Measurements from ENCODE around the gene LDLRAD3. TPM values are rescaled to one million over a fixed set of nuclear protein-coding genes. Genes with fewer than 3 reads are reported as not detected.

LDLRAD3 gene
- total RNA-seq, 2 experiments from 2014 or later = not detected

DNA sequence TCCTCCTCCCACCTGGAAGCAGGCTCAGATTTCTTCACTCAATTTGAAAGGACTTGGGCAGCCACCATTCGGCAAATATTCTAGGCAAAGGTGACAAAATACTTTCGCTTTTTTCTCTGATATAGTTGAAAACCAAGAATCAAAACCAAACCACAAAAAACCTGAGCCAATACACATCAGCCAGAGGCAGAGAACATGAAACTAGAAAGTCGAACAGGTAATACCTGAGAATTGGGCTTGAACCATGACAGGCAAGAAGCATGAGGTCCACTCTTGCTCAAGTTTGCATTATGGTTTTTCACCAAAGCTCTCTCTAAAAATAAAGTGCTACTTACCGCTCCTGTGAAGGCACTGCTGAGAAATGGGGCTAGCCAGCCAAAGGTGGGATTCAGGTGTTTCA is 26.2 kb upstream of the LDLRAD3 start:
- Histone ChIP-seq H3K9me3 (ENCODE audit: low read length) (no peaks in the 10 kb centered on the region), H3K27ac (ENCODE audit: low read depth, low read length, poor library complexity, severe bottlenecking) (no peak overlapping the region), H3K9me2 (ENCODE audit: insufficient read depth, low read length) (no peaks in the 10 kb centered on the region), H3K4me3 (ENCODE audit: low read depth, low read length, poor library complexity, severe bottlenecking) (no peak overlapping the region), H3K4me1 (ENCODE audit: insufficient read depth, low read length, poor library complexity, severe bottlenecking) (no peaks in the 10 kb centered on the region), H4K20me1 (ENCODE audit: insufficient read depth, low read length) (no peaks in the 10 kb centered on the region), H3K4me2 (ENCODE audit: low read length) (no peak overlapping the region), H3K79me2 (ENCODE audit: insufficient read depth, low read depth, low read length) (no peaks in the 10 kb centered on the region), H2AFZ (ENCODE audit: low read length) (no peak overlapping the region), H3K36me3 (ENCODE audit: insufficient read depth, low read length) (no peaks in the 10 kb centered on the region)
- TF ChIP-seq, protein P1, sequence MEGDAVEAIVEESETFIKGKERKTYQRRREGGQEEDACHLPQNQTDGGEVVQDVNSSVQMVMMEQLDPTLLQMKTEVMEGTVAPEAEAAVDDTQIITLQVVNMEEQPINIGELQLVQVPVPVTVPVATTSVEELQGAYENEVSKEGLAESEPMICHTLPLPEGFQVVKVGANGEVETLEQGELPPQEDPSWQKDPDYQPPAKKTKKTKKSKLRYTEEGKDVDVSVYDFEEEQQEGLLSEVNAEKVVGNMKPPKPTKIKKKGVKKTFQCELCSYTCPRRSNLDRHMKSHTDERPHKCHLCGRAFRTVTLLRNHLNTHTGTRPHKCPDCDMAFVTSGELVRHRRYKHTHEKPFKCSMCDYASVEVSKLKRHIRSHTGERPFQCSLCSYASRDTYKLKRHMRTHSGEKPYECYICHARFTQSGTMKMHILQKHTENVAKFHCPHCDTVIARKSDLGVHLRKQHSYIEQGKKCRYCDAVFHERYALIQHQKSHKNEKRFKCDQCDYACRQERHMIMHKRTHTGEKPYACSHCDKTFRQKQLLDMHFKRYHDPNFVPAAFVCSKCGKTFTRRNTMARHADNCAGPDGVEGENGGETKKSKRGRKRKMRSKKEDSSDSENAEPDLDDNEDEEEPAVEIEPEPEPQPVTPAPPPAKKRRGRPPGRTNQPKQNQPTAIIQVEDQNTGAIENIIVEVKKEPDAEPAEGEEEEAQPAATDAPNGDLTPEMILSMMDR (conservative IDR thresholded peaks at IDR 0.05; ENCODE audit: low read length) = no peak
- TF ChIP-seq EZH2phosphoT487 (IDR thresholded peaks at IDR 0.05; ENCODE audit: borderline replicate concordance, low read depth, low read length) = no peak
- DNase-seq (ENCODE audit: low spot score) = no peak
- no TSS peak for BruUV-seq (replicated peaks)
- POLR2A ChIA-PET = no interaction called here
- CTCF ChIA-PET (ENCODE audit: unreplicated experiment) = interaction anchor here (1.2 kb wide), 1 partner anchor 22 kb away, joined by 3 read pairs; no protein-coding TSS in a partner anchor
- intact Hi-C loops (cut with micrococcal nuclease; ENCODE audit: unreplicated experiment) = no loop called here

DNA sequence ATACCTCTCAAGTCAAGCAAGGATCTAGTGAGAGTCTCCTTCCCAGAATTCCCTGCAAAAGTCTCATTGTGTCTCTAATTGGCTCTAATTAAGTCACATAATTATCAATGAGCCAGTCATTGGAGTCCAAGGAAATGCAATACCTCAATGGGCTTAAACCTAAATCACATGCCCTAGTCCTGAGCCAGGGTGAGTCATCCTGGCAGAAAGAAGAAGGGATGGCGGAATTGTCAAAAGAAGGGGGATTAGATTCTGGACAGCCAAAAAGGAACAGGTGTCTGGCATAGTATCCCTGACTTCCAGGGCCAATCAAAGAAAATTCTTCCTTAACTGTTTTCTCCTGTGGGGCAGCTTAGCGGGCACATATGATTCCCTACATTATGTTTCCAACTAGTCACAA is 25.1 kb upstream of the LDLRAD3 start:
- Histone ChIP-seq H3K4me2 (ENCODE audit: low read length) (no peak overlapping the region), H3K4me3 (ENCODE audit: low read depth, low read length, poor library complexity, severe bottlenecking) (no peak overlapping the region), H3K79me2 (ENCODE audit: insufficient read depth, low read depth, low read length) (no peaks in the 10 kb centered on the region), H3K9me3 (ENCODE audit: low read length) (no peaks in the 10 kb centered on the region), H2AFZ (ENCODE audit: low read length) (no peak overlapping the region), H3K9me2 (ENCODE audit: insufficient read depth, low read length) (no peaks in the 10 kb centered on the region), H3K36me3 (ENCODE audit: insufficient read depth, low read length) (no peaks in the 10 kb centered on the region), H4K20me1 (ENCODE audit: insufficient read depth, low read length) (no peaks in the 10 kb centered on the region), H3K4me1 (ENCODE audit: insufficient read depth, low read length, poor library complexity, severe bottlenecking) (no peaks in the 10 kb centered on the region), H3K27ac (ENCODE audit: low read depth, low read length, poor library complexity, severe bottlenecking) (no peak overlapping the region)
- intact Hi-C loops (cut with micrococcal nuclease; ENCODE audit: unreplicated experiment) = no loop called here
- ChIA-PET CTCF (ENCODE audit: unreplicated experiment) (interaction anchor here (1.1 kb wide), 1 partner anchor 18 kb away, joined by 9 read pairs; no protein-coding TSS in a partner anchor), POLR2A (no interaction called here)
- DNase-seq (ENCODE audit: low spot score) = no peak
- BruUV-seq (replicated peaks) = no TSS peak
- TF ChIP-seq, protein P1 (conservative IDR thresholded peaks at IDR 0.05; ENCODE audit: low read length) = no peak
- no peak for TF ChIP-seq EZH2phosphoT487 (IDR thresholded peaks at IDR 0.05; ENCODE audit: borderline replicate concordance, low read depth, low read length)

DNA sequence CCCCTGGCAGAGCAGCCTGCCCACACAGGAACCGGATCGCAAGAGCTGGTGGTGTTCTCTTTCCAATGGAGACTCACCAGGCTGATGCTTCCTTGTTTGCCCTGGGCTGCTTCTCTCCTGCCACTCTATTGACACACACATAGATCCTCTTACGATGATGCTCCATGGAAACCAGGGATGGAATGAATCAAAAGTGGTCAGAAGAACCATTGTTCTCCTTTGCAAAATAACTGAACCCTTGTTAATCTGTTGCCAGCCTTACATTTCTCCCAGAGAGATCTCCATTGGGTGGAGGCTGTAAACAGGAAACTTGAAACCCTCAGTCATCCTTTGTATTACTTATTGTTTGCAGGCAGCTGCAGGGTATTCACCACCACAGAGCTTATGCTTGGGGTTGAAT is 24.6 kb upstream of the LDLRAD3 start:
- H3K4me2 ChIP-seq (ENCODE audit: low read length) = no peak overlapping the region
- H2AFZ ChIP-seq (ENCODE audit: low read length) = no peak overlapping the region
- no peak overlapping the region for H3K4me3 ChIP-seq (ENCODE audit: low read depth, low read length, poor library complexity, severe bottlenecking)
- DNase-seq (ENCODE audit: low spot score) = no peak
- H3K36me3 ChIP-seq (ENCODE audit: insufficient read depth, low read length) = no peaks in the 10 kb centered on the region
- no peak for TF ChIP-seq EZH2phosphoT487 (IDR thresholded peaks at IDR 0.05; ENCODE audit: borderline replicate concordance, low read depth, low read length)
- TF ChIP-seq, protein P1 (conservative IDR thresholded peaks at IDR 0.05; ENCODE audit: low read length) = no peak
- no TSS peak for BruUV-seq (replicated peaks)
- no peaks in the 10 kb centered on the region for H3K79me2 ChIP-seq (ENCODE audit: insufficient read depth, low read depth, low read length)
- no peaks in the 10 kb centered on the region for H4K20me1 ChIP-seq (ENCODE audit: insufficient read depth, low read length)
- no peaks in the 10 kb centered on the region for H3K4me1 ChIP-seq (ENCODE audit: insufficient read depth, low read length, poor library complexity, severe bottlenecking)
- no peak overlapping the region for H3K27ac ChIP-seq (ENCODE audit: low read depth, low read length, poor library complexity, severe bottlenecking)
- CTCF ChIA-PET (ENCODE audit: unreplicated experiment) = interaction anchor here (1.1 kb wide), 1 partner anchor 17 kb away, joined by 9 read pairs; no protein-coding TSS in a partner anchor
- POLR2A ChIA-PET = no interaction called here
- no peaks in the 10 kb centered on the region for H3K9me2 ChIP-seq (ENCODE audit: insufficient read depth, low read length)
- H3K9me3 ChIP-seq (ENCODE audit: low read length) = no peaks in the 10 kb centered on the region
- intact Hi-C loops (cut with micrococcal nuclease; ENCODE audit: unreplicated experiment) = no loop called here
